Uterus (tissue), 2 donors: Measurements from ENCODE around the gene MOBP.

ENCODE experiments used
- POLR2A ChIP-seq, 2 donors: fragments of 450-650 bp; IDR thresholded peaks; one replicate each; pipeline ENCODE4 v1.6.1; 2016; ENCODE audit warnings: antibody characterized with exemption in 2 of 2, mild to moderate bottlenecking in 1 of 2, moderate library complexity in 1 of 2
- TF ChIP-seq, protein P1 (sequence below), 4 experiments: fragments of 200-600 bp in 2 of 4; fragments of 450-650 bp in 2 of 4; sonication (generic) in 2 of 4; IDR thresholded peaks; one replicate each; pipeline ENCODE4 v1.5.1; 2016 to 2019; ENCODE audit warnings: antibody characterized with exemption in 4 of 4, mild to moderate bottlenecking in 2 of 4, moderate library complexity in 1 of 4

DNA sequence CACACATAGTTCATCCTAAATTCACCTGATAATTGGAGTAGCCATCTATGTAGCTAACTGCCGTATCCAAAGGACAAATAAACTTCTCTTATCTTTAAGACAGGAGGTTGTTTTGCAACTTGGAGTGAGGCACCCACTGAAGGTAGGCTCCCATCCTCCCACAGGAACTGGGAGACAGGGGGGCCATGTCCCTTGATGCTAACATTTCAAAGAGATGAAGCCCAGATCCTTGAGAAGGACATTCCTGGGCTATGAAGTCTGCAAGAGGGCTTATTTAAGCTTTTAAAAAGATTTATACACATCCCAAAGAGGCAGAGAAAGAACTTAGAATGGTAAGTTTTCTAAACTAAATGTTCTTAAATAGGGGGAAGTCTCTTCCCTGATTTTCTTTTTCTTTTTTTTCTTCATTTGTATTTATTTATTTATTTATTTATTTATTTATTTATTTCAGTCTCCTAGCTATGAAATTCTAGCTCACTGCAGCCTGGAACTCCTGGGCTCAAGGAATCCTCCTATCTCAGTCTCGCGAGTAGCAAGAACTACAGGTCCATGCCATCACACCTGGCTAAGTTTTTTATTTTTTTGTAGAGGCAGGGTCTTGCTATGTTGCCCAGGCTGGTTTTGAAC is 12.8 kb upstream of the MOBP start:
- TF ChIP-seq POLR2A (IDR thresholded peaks at IDR 0.05): no peak
- TF ChIP-seq, protein P1, sequence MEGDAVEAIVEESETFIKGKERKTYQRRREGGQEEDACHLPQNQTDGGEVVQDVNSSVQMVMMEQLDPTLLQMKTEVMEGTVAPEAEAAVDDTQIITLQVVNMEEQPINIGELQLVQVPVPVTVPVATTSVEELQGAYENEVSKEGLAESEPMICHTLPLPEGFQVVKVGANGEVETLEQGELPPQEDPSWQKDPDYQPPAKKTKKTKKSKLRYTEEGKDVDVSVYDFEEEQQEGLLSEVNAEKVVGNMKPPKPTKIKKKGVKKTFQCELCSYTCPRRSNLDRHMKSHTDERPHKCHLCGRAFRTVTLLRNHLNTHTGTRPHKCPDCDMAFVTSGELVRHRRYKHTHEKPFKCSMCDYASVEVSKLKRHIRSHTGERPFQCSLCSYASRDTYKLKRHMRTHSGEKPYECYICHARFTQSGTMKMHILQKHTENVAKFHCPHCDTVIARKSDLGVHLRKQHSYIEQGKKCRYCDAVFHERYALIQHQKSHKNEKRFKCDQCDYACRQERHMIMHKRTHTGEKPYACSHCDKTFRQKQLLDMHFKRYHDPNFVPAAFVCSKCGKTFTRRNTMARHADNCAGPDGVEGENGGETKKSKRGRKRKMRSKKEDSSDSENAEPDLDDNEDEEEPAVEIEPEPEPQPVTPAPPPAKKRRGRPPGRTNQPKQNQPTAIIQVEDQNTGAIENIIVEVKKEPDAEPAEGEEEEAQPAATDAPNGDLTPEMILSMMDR (IDR thresholded peaks at IDR 0.05): no peak
